Type B pancreatic cell (in vitro differentiated cells): ENCODE measurements around the gene SNX18. TPM values are rescaled to one million over a fixed set of nuclear protein-coding genes. Genes with fewer than 3 reads are reported as not detected.

ENCODE experiments used
- DNase-seq: peaks from one replicate; pipeline ENCODE4 v3.0.0; 2021; ENCODE audit warnings: mixed read lengths; ENCODE audit not compliant: unreplicated experiment; ENCODE audit errors: extremely low spot score
- H3K27ac Mint-ChIP-seq: 2 replicates; pipeline ENCODE4 v1.8.0; 2021; ENCODE audit warnings: mild to moderate bottlenecking, mixed read lengths
- H3K27me3 Mint-ChIP-seq: 2 replicates; pipeline ENCODE4 v1.8.0; 2021; ENCODE audit warnings: mixed read lengths
- H3K36me3 Mint-ChIP-seq: 2 replicates; pipeline ENCODE4 v1.8.0; 2021; ENCODE audit warnings: mixed read lengths
- H3K4me1 Mint-ChIP-seq: one replicate; pipeline ENCODE4 v1.8.0; 2021; ENCODE audit warnings: mixed read lengths; ENCODE audit not compliant: unreplicated experiment
- H3K4me3 Mint-ChIP-seq: 2 replicates; pipeline ENCODE4 v1.8.0; 2021; ENCODE audit warnings: mild to moderate bottlenecking, mixed read lengths
- H3K9me3 Mint-ChIP-seq: 2 replicates; pipeline ENCODE4 v1.8.0; 2021; ENCODE audit warnings: mixed read lengths
- CTCF ChIP-seq: fragments of 200-600 bp; sonication (generic); conservative IDR thresholded peaks from 2 replicates; pipeline ENCODE4 v1.5.0; 2021; ENCODE audit warnings: antibody characterized with exemption, mild to moderate bottlenecking
- total RNA-seq: library from RNA; stranded (reverse); gene quantifications from 2 replicates; pipeline ENCODE4 v1.2.1, GENCODE V29; 2021; ENCODE audit warnings: low replicate concordance

SNX18 gene
- total RNA-seq, 1 donor from 2014 or later = 27.1 TPM

- Mint-ChIP-seq H3K27ac (no peak overlapping the region), H3K4me3 (no peak overlapping the region)
Measured at GRCh38 chr5:54537725-54538124, 20.2 kb downstream of the SNX18 start.

GRCh38 chr5:54538156-54538555 lies 20.6 kb downstream of the SNX18 start:
- H3K27ac Mint-ChIP-seq = no peak overlapping the region
- no peaks in the 10 kb centered on the region for H3K9me3 Mint-ChIP-seq
- peaks cover 20% of the 10 kb centered on the region for H3K36me3 Mint-ChIP-seq
- DNase-seq = no peak
- peaks cover 26% of the 10 kb centered on the region for H3K4me1 Mint-ChIP-seq
- no peaks in the 10 kb centered on the region for H3K27me3 Mint-ChIP-seq
- no peak for TF ChIP-seq CTCF
- no peak overlapping the region for H3K4me3 Mint-ChIP-seq

More at GRCh38 chr5:54537725-54538124, 20.2 kb downstream of the SNX18 start:
- Mint-ChIP-seq H3K36me3 (peaks cover 17% of the 10 kb centered on the region), H3K4me1 (peaks cover 26% of the 10 kb centered on the region), H3K9me3 (no peaks in the 10 kb centered on the region), H3K27me3 (no peaks in the 10 kb centered on the region)
- TF ChIP-seq CTCF = no peak
- no peak for DNase-seq

DNA sequence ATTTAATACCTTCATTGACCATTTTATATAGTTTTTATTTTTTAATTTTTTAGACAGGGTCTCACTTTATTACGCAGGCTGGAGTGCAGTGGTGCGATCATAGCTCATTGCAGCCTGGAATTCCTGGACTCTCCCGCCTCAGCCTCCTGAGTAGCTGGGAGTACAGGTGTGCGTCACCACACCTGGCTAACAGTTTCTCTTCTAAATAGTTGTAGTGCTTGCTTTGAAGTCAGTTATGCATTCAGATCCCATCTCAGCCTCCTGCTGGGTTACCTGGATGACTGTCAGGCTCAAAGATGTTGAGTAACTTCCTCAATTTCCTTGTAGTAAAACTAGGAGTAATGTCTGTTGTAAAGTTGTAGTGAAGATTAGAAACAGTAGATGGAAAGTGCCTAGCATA lies 21.4 kb downstream of the SNX18 start:
- no peak overlapping the region for H3K4me3 Mint-ChIP-seq
- no peak for DNase-seq

GRCh38 chr5:54540286-54540685 lies 22.7 kb downstream of the SNX18 start:
- H3K27me3 Mint-ChIP-seq = no peaks in the 10 kb centered on the region
- TF ChIP-seq CTCF = no peak
- DNase-seq = no peak
- peaks cover 25% of the 10 kb centered on the region for H3K36me3 Mint-ChIP-seq
- no peaks in the 10 kb centered on the region for H3K9me3 Mint-ChIP-seq
- H3K4me3 Mint-ChIP-seq = no peak overlapping the region
- H3K4me1 Mint-ChIP-seq = peaks cover 8% of the 10 kb centered on the region
- H3K27ac Mint-ChIP-seq = no peak overlapping the region

More for the DNA sequence above, 21.4 kb downstream of the SNX18 start:
- Mint-ChIP-seq H3K4me1 (peaks cover 19% of the 10 kb centered on the region), H3K27me3 (no peaks in the 10 kb centered on the region), H3K36me3 (peaks cover 21% of the 10 kb centered on the region), H3K27ac (no peak overlapping the region), H3K9me3 (no peaks in the 10 kb centered on the region)
- TF ChIP-seq CTCF = no peak

DNA sequence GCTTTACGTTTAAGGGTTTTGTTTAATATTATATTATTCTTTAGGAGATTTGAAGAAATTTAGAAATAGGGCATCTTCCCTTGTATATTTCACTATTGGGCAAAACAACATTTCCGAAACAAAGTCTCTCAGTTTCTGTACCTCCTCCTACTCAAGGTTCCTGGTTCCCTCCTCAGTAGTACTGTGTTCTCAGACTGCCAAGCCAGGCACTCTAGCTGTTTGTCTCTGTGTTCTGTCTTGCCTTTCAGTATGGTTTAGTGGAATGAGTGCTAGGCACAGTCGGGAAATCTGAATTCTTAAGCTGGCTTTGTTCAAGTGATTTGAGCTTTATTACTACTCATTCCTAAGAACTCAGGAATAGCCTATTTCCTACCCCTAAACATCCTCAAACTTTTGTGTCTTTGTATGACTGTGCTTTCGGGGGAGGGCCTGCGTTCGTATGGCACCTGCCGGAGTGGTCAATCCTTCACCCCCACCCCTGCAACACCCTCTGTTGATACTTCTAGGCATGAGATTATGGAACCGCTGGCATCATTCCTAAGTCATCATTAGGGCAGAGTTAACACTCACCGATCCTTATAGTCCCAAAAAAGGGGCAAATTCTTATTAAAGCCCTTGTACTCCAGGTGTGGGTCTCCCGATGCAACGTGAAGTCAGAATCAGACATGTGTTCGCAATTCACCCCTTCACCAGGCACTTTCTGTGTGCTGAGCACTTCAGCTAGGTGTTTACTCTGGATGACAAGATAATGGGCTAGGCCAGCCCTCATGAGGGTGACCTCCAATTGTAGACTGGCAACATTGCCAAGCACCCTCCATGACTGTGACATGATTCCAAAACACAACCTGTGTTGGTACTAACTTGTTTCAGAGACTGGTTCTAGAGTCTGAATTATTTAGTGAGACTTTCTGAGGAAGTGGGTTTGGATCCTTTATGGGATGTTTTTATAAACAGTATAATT lies 24.5 kb downstream of the SNX18 start:
- peaks cover 29% of the 10 kb centered on the region for H3K36me3 Mint-ChIP-seq
- H3K27me3 Mint-ChIP-seq = no peaks in the 10 kb centered on the region
- no peaks in the 10 kb centered on the region for H3K9me3 Mint-ChIP-seq
- no peak for DNase-seq
- H3K27ac Mint-ChIP-seq = no peak overlapping the region
- peaks cover 11% of the 10 kb centered on the region for H3K4me1 Mint-ChIP-seq
- TF ChIP-seq CTCF = no peak
- H3K4me3 Mint-ChIP-seq = no peak overlapping the region
